Left ventricle myocardium superior (tissue), 1 donor: Measurements from ENCODE around the gene MBOAT2. TPM values are rescaled to one million over a fixed set of nuclear protein-coding genes. Genes with fewer than 3 reads are reported as not detected.

ENCODE experiments used
- ATAC-seq: fragments of 200-7000 bp; cut with Tn5 transposase; one replicate; pipeline ENCODE4 v1.9.1; 2020; ENCODE audit warnings: mild to moderate bottlenecking, moderate library complexity
- DNase-seq: peaks from one replicate; pipeline ENCODE4 v3.0.0-alpha.2; 2020
- intact Hi-C: fragments of 100-400 bp; cut with micrococcal nuclease; formaldehyde crosslinking; loops from one replicate; pipeline ENCODE4 v1.11.0; 2022
- total RNA-seq: library from RNA; stranded (reverse); fragmentation: NEBNext Ultra II Directional; extraction: Animal tissue kit (Norgen Biotek cat#: 25700); gene quantifications from one replicate; pipeline ENCODE4 v1.2.1, GENCODE V29; 2021
- donor health status: DM: no; HTN: yes; CAD: no; lungs with severe emphysema.

The MBOAT2 gene
- total RNA-seq, 1 donor from 2014 or later, result 15.5 TPM

DNA sequence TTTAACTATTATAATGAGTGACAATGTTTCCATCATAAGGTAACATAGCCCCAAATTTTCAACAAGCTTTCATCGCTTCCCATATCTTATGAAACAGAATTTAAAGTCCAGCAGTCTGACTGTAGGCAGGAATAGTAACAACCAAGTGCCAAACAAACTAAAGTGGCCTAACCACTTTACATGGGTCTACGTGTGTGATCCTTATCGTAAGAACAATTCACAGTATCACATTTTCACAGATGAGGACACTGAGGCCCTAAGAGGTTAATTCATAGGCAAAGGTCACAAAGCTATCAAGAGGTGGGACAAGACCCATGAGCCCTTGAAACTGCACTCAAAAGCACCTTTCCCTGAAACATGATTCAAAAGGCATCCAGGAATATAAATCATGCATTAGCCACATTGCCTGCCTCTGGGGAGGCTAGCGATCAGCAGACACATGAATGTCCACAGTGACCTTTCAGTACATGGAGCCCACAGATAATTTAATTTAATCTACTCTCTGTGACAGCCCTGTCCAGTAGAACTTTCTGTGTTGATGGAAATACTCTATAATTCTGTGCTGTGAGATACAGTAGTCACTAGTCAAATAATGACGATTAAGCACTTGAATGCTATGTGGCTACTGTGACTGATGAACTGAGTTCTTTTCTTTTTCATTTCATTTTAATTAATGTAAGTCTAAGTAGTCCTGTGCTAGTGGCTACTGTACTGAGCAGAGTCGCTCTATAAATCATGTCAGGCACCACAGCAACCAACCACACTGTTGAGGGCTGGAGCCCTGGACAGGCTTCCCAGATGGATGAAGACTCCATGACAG lies 196.4 kb downstream of the MBOAT2 start:
- intact Hi-C loops, result no loop called here
- ATAC-seq, result peak; percentile 46

DNA sequence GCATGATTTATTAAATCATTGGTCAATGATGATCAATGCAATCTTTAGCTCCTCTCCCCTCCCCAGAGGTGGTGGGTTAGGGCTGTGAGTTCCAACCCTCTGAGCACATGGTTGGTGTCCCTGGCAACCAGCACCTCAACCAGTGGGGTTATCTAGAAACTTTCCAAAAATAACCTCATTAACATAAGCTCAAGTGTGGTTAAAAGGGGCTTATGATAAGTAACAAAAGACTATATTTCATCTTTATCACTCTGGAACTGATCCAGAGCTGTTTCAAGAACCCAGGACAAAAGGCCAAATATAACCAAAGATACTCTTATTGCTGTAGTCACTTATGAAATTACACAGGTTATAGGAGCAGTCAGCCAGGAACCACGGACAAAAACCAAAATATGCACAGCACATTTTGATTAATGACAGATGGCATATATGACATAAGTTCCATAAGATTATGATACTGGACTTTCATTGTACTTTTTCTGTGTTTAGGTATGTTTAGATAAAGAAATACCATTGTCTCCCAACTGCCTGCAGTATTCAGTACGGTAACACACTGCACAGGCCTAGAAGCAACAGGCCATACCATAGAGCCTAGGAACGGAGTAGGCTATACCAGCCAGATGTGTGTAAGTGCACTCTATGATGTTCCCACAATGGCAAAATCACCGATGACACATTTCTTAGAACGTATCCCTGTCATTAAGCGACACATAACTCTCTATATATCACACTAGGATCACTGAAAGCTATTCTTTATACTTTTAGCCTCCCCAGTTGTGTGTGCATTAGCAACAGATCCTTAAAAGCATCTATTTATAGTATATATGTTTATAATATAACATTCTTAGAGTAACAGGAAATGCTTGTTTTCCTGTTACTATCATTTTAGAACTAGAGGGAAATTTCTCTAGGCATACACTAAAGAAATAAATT lies 197.9 kb downstream of the MBOAT2 start:
- DNase-seq (peak; percentile 55), ATAC-seq (peak; percentile 87)

More for the DNA sequence above, 196.4 kb downstream of the MBOAT2 start:
- DNase-seq, result no peak

DNA sequence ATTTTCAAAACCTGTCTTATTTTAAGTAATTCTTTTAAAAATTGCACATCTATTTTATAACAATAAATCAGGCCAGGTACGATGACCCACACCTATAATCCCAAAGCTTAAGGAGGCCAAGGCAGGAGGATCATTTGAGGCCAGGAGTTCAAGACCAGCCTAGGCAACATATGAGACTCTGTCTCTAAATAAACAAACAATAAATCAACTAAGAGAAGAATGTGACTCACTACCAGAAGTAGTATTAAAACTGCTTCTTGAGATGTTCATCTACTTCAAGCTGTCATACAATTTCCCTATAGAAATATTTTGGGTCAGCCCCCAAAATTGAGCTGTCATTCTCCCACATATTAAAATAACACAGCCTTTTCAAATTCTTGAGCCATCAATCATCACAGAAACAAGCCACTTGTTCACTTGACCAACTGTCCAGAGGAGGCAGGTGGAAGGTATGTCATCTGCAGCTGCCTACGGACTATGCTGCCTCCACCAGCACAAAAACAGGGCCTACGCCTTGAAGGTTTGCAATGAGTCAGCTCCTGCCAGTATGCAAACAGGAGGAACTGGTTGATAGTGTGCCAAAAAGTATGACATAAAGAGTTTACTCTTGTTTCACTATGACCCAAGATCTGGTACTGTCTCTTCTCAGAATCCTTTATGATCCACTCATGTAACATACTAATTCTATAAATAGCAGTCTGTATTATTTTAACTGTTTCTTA lies 199.7 kb downstream of the MBOAT2 start:
- DNase-seq, result no peak
- intact Hi-C loops, result no loop called here
- peak; percentile 46 for ATAC-seq

More for the DNA sequence above, 197.9 kb downstream of the MBOAT2 start:
- intact Hi-C loops, result no loop called here

DNA sequence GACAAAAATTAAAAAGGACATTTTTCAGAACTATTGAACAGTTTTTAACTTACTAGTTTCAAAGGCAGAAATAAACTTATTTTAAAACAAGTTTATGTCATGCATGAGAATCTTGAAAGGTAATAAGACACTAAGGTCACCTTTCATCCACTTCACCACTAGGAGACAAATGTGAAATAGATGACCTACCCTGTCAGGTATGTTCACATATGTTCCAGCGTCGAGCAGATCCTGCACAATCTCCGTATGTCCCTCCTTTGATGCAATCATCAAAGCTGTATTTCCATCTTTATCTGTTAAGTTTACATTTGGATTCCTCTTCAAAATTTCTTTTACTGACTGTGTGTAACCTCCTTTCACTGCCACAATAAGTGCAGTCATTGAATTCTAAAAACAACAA lies 200.7 kb downstream of the MBOAT2 start:
- ATAC-seq, result no peak
- intact Hi-C loops, result no loop called here
- no peak for DNase-seq

Other genes starting within 250 kb of the MBOAT2 start
- gene KIDINS220, start 166.1 kb downstream of the MBOAT2 start, total RNA-seq, result 55.3 TPM
- gene ASAP2, start 203.1 kb upstream of the MBOAT2 start, total RNA-seq, result 10.1 TPM